Measurements from ENCODE around the gene EHMT1.

- TF ChIP-seq, protein P1, sequence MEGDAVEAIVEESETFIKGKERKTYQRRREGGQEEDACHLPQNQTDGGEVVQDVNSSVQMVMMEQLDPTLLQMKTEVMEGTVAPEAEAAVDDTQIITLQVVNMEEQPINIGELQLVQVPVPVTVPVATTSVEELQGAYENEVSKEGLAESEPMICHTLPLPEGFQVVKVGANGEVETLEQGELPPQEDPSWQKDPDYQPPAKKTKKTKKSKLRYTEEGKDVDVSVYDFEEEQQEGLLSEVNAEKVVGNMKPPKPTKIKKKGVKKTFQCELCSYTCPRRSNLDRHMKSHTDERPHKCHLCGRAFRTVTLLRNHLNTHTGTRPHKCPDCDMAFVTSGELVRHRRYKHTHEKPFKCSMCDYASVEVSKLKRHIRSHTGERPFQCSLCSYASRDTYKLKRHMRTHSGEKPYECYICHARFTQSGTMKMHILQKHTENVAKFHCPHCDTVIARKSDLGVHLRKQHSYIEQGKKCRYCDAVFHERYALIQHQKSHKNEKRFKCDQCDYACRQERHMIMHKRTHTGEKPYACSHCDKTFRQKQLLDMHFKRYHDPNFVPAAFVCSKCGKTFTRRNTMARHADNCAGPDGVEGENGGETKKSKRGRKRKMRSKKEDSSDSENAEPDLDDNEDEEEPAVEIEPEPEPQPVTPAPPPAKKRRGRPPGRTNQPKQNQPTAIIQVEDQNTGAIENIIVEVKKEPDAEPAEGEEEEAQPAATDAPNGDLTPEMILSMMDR (IDR thresholded peaks at IDR 0.05) = no peak
- TF ChIP-seq TCF12 (IDR thresholded peaks at IDR 0.05) (no peak), GABPA (IDR thresholded peaks at IDR 0.05; ENCODE audit: low read depth) (no peak), EP300 (IDR thresholded peaks at IDR 0.05; ENCODE audit: borderline replicate concordance in 1 of 2, low read depth in 1 of 2, low read length in 1 of 2) (no peak), JUND (IDR thresholded peaks at IDR 0.05) (no peak), RFX5 (IDR thresholded peaks at IDR 0.05; ENCODE audit: low read length) (no peak)
Observed at GRCh38 chr9:137619240-137620047, 639 bp downstream of the EHMT1 start.
